Fibroblast of peridontal ligament (primary cell): Measurements from ENCODE around the gene PHKA1.
"Not testable (repeated sequence)": the region's sequence is repeated elsewhere in the genome, so short reads cannot be mapped to it uniquely, and the experiment has no call there.

ENCODE experiments used
- DNase-seq: peaks from one replicate; pipeline ENCODE4 v3.0.0-alpha.2; 2010; ENCODE audit errors: extremely low read depth

The PHKA1 gene

DNA sequence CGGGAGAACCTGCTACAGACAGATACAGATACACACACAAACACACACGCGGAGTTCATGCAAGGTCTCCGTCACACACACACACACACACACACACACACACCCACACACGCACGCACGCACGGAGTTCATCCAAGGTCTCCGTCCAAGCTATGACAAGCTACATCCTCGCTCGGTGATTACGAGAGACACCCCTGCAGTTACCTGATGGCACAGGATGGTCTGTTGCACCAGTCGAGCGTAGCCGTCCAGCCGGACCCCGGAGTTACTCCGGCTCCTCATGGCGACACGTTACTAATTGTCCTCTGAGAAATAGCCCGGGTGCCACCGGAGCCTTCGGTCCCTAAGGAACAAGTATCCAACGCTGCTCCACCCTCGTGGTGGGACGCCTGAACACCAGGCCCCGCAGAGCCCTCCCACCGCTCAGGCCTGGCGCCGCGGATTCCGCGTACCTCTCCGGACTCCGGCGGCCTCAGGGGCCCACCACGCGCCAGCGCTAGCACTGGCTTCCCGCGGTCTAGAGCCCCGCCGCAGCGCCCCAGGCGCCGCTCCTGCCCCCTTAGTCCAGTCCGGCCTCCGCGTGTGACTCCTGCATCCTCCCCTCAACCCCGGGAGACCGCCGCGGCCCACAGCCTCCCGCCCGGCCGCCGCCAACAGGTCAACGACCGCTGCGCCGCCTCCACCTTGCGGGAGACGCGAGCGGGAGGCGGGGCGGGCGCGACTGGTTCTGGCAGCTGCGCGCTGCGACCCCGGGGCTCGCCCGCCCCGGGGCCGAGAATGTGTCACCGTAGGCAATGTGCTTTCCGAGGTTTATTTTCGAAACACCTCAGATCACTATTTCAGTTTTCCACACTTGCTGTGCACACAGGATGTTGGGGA lies at the start of gene PHKA1:
Gene PHKA1, minus strand, starts transcription at position 708 of the 879 bp plus-strand sequence. Its CDS starts 426 bp downstream, at position 282.
- DNase-seq, result not testable (repeated sequence)

DNA sequence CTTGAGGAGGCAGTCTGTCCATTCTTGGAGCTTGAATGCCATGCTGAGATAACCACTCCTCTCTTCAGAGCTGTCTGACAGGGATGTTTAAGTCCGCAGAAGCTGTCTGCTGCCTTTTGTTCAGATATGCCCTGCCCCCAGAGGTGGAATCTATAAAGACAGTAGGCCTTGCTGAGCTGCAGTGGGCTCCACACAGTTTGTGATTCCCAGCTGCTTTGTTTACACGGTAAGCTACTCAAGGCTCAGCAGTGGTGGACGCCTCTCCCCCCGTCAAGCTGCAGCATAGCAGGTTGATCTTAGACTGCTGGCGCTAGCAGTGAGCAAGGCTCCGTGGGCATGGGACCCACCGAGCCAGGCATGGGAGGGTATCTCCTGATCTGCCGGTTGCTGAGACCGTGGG lies 46.3 kb upstream of the PHKA1 start:
- not testable (repeated sequence) for DNase-seq

DNA sequence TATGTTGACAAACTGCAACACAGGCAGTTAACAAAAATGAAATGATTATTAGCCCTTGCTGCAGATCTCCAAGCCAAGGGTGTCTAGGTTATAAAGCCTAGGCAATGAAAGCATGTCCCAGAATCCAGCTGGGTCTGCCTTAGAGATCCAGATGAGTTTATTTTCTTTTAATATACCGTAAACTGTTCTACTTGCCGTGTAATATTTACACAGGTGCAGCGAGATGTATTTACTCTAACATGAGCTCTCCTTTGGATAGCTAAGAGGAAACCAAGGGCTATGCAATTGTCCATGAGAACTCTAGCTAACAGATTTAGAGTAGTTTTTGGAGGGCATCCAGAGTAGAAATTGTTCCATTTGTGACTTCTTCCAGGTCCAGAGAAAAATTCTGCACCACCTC lies 34.4 kb upstream of the PHKA1 start:
- not testable (repeated sequence) for DNase-seq

DNA sequence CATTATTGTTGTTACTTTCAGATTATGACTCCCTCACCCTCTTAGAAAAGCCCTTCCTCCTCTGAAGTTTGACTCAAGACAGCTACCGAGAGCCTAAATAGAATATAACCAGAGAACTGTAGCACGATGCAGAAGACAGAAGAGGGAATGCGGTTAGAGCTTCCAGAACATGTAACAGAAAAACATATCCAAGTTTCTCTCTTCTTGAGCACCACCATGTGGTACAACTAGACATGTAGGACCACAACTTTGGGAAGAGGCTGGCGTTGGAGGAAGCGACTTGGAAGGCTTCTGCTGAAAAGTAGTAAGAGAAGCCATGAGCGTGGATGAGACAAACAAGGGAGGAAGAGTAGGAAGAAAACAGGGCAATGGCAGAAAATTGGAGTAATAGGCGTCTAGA lies 31.4 kb upstream of the PHKA1 start:
- not testable (repeated sequence) for DNase-seq

DNA sequence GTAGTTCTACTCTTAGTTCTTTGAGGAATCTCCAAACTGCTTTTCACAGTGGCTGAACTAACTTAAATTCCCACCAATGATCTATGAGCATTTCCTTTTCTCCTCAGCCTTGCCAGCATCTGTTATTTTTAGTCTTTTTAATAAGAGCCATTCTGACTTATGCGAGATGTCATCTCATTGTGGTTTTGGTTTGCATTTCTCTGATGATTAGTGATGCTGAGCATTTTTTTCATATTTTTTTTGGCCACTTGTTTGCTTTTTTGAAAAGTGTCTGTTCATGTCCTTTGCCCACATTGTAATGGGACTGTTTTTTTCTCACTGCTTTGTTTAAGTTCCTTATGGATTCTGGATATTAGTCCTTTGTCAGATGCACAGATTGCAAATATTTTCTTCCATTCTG lies 21.5 kb upstream of the PHKA1 start:
- DNase-seq, result no peak

DNA sequence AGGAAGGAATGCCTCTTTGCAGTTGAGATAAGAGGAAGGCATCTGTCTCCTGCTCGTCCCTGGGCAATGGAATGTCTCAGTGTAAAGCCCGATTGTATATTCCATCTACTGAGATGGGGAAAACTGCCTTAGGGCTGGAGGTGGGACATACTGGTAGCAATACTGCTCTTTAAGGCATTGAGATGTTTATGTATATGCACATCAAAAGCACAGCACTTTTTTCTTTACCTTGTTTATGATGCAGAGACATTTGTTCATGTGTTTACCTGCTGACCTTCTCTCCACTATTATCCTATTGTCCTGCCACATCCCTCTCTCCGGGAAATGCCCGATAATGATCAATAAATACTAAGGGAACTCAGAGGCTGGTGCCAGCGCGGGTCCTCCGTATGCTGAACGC lies 19.5 kb upstream of the PHKA1 start:
- not testable (repeated sequence) for DNase-seq

DNA sequence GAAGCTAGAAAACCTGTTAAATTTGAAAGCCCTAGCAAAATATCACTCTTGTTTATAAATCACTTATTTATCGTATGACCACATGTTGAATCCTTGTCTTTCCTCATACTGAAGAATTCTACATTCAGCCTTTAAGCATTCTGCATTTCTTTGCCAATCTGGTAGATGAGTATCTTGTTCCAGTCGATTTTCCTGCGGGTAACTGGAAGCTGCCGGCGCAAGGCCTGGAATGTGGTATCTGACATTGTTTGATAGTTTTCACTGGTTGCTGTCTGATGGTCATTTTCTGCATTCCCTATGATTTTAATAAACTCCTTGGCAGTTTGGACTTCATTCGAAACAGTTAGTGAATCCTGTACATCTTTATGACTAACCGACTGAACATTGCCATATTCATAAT lies 13.7 kb upstream of the PHKA1 start:
- DNase-seq, result no peak

DNA sequence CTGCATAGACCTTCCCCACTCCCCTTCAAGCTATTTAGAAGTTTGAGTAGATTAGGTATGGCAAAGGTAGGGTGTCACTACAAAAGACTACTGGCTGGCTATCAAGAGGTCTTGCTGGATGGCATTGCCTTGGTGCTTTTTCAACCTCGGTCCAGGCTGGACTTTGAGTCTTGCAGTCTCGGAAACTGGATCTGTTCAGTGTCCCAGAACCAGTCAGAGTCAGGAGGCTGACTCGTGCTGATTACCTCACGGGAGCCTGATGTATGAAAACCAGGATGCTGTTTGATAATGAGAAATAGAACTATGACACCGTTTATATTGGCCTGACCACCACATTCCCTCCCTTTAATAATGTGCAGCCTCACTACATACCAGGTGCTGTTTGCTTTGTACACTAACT lies 2.7 kb upstream of the PHKA1 start:
- DNase-seq, result no peak

DNA sequence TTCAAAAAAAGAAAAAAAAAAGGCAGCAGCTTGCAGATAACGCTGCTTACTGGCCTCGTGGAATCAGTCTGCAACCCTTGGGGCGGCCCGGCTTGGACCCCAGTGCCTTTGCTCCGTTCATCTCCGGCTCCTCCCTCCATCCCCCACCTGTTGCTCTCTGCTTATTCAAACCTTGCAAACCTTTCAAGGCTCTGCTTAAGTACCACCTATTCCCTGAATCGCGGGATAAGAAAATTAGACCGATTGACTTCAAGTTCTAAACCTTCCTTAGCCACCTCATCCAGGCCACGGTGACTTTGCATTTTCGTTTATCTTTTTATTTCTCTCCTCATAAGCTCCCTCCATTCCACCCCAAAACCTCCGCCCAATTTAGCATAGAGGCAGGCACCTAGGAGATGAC lies 1.4 kb upstream of the PHKA1 start:
- DNase-seq, result no peak

DNA sequence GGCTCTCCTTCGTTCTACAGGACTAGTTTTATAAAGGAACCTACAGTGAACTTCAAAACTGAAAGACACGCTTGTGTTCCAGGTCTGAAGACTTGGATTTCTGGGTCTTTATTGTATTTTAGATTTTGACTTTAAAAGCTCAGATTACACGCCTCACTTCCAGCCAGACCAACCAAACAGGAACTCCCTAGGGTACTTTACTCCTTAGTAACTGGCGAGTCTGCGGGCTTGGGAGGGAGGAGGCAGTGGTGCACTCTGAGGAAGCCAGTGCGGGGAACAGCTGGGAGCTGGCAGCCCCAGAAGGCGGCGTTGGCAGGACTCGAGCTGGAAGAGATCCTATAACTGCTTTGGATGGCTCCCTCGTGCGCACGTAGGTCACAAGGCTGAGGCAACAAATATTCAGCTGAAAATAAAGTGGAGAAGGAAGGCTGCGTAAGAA lies 391 bp upstream of the PHKA1 start:
- DNase-seq, result peak; percentile 84

DNA sequence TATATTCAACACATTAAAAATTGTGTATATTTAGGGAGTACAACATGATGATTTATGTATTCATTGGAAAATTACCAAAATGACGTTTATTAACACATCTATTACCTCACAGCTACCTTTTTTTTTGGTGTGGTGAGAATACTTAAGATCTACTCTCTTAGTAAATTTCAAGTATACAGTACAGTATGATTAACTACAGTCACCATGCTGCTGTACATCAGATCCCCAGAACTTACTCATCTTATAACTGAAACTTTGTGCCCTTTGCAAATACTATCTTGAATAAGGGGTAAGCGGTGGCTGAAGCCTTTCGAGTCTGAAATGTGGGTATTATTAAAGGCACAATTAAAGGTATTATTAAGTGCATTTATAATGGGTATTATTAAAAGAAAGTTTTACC lies 976 bp downstream of the PHKA1 start:
- DNase-seq, result no peak

DNA sequence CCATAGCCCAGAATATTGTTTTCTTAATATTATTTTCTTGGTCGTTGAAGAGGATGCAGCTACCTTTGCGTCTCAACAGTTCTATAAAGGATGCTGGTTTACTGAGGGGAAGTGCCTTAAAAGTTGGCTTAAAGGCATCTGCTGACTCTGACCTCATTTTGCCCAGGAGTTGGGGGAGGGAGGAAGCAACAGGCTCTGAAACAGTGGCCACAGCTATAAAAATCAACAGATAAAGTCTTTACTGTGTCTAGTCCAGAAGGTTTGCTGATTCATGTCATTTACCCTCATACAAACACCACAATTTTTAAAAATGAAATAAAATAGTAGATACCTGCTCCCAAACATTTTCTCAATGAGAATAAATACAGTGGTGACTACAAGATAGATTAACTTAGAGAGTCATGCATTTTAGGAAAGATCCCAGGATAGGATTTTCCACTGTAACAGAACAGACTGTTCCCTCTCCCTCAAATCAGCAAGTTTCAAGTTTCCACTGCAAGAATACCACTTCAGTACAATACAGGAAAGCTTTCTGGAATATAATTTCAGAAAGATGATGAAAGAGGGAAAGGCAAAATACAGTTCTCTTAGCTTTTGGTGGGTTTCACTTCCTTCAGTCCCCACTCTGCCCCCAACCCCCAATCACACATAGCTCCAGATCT lies 1.9 kb downstream of the PHKA1 start:
- no peak for DNase-seq

DNA sequence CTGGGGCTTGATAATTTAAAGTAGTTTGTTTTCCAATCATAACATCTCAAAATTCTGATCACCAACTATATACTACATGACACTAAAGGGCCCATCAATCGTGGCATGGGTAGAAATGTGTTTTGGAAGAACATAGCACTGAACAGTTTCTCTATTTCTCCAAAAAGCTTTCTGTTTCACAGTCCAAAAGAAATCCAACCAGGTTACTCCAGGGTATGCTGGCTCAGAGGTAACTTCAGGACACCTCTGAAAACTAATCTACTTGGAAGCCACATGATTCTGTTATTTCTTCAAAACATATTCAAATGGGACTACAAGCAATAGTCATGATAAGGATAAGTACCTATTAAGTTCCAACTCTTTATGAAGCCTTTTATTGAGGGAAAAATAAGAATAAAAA lies 8.3 kb downstream of the PHKA1 start:
- DNase-seq, result no peak

DNA sequence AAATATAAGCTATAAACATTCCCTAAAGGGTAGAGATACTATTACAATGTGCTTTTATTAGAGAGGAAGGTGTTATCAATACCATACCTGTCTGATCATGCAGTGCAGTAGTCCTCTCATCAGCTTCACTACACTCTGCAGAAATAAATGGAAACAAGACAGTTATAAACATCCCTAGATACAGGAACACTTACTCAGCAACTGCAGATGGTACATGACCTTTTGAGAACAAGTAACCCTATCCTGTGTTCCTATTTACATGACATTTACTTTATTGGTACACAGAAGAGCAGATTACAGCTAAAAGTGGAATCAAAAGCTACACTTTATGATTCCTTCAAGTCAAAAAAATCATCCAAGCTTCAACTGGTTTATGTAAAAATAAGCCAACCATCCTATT lies 9.0 kb downstream of the PHKA1 start:
- DNase-seq, result no peak

DNA sequence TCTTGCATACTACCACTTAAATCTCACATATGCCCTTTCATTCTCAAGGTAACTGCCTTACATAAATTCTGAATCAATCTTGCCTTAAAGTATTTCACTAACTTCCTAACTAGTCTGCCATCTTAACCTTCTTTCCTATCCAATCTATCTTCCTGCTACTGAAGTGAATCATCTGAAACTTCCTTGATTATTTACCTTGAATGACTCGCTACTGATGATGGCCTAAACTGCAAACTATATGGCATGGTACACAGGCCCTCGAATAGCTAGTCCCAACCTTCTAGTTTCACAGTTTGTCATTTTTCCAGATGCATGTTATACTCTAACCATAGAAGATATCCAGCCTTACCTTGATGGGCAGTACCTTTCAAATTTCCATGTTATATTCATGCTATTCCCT lies 19.9 kb downstream of the PHKA1 start:
- DNase-seq, result no peak

DNA sequence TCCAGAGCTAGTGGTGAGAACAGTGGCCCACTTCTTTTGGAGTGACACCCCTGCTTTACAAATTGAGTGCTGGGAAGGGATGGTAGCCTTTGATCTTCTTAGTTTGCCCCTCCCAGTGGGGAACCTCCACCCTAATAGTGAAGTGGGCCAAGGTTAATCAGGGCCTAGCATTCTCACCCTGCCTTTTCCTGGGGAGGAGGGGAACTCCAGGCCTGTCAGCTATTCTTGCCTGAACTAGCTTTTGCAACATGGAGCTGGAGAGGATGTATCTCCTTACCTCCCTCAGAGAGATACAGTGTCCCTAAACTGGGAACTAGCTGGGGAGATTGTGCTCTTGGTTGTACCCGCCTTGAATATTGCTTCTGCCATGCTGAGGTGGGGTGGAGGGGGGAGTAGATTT lies 20.6 kb downstream of the PHKA1 start:
- no peak for DNase-seq

DNA sequence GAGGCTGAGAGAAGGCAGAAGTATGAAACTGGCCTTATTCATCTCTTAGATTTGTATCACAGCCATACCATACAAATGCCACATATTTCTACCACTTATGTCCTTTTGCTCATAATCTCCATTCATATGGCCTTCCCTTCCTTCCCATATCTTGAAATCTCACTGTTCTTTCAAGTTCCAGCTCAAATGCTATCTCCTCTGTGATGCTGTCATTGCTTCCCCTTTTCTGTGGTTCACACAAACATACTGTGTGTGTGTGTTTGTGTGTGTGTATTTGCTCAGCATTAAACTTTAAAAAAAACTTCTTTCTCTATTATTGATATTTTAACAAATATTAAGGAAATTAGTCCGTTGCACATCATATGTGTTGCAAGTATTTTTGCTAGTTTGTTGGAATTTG lies 26.7 kb downstream of the PHKA1 start:
- no peak for DNase-seq

DNA sequence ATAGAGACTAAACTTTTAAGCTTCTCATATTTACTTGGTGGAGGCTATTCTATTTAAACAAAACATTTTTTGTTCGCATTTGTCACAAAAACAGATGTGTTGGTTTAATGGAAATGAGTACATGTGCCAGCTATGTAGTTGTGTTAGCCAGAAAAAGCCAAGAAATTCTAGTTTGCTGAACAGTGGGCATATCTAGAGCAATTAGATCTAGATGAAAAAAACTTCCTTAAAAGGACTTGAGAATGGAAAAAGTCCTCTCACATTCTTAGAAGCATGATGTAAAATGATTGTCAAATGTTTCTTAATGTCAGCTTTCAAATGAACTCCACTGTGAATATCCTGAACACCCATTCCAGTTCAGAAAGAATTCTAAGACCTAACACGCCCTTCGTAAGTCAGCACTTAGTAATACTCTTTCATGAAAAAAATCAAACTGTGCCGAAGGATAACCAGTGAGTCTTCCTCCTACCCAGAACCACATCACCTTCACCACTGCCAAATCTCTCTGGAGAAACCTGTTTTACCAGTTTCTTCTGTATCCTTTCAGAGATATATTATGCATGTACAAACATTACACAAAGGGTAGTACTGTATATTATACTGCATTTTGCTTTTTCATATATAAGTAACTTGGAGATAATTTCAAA lies 28.2 kb downstream of the PHKA1 start:
- peak; percentile 65 for DNase-seq

DNA sequence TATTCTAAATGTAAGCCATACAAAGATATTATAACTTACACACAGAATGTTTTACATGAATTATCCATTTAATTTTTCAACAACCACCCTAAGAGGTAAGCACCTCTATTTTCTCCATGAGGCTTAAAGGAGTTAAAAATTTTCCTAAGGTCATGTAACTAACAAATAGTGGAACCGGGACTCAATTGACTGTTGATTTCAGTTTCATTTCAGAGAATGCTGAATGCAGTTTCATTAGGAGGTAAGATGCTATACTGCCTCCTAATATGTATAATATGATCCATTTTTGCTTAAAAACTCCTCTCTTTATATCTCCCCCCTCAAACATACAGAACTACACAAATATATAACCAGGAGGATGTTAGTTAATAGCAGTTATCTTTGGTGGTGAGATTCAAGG lies 29.1 kb downstream of the PHKA1 start:
- DNase-seq, result peak; percentile 2

DNA sequence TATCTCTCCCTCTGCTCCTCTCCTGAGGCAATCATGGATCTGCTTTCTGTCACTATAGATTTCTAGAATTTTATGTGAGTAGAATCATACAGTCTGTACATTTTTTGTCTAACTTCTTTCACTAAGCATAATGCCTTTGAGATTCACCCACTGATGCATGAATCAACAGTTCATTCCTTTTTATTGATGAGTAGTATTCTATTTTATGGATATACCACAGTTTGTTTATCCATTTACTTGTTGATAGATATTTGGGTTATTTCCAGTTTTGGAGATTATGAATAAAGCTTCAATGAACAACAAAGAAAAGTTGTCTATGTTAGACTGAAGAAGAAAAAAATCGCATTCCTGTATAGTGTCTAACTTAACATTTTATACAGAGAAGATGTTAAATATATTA lies 30.5 kb downstream of the PHKA1 start:
- no peak for DNase-seq

DNA sequence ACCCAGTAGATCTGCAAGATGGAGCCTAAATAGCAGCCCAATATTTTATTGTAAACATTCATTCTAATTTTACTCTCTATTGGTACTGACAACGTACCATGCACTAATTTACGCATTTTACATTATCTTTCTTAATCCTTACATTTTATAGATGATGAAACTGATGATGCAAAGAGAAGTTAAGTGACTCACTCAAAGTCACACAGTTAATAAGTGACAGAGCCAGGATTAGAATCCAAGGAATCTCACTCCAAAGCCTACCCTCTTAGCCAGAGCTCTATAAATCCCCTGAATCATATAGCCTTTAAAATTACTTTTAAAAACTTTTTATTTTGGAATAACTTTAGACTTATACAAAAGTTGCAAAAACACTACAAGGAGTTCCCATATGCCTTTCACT lies 37.6 kb downstream of the PHKA1 start:
- no peak for DNase-seq

DNA sequence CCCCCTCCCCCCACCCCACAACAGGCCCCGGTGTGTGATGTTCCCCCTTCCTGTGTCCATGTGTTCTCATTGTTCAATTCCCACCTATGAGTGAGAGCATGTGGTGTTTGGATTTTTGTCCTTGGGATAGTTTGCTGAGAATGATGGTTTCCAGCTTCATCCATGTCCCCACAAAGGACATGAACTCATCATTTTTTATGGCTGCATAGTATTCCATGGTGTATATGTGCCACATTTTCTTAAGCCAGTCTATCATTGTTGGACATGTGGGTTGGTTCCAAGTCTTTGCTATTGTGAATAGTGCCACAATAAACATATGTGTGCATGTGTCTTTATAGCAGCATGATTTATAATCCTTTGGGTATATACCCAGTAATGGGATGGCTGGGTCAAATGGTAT lies 40.2 kb downstream of the PHKA1 start:
- not testable (repeated sequence) for DNase-seq

DNA sequence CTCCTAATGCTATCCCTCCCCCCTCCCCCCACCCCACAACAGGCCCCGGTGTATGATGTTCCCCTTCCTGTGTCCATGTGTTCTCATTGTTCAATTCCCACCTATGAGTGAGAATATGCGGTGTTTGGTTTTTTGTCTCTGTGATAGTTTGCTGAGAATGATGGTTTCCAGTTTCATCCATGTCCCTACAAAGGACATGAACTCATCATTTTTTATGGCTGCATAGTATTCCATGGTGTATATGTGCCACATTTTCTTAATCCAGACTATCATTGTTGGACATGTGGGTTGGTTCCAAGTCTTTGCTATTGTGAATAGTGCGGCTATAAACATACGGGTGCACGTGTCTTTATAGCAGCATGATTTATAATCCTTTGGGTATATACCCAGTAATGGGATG lies 44.6 kb downstream of the PHKA1 start:
- not testable (repeated sequence) for DNase-seq
